HCT116 (cell line): ENCODE results near the gene LRRC4C. TPM values are rescaled to one million over a fixed set of nuclear protein-coding genes. Genes with fewer than 3 reads are reported as not detected.

Source experiments
- ATAC-seq: fragments of 200-7000 bp; cut with Tn5 transposase; 2 replicates; pipeline ENCODE4 v1.9.1; 2020; ENCODE audit warnings: mild to moderate bottlenecking, moderate library complexity
- BruUV-seq: library from RNA; stranded (reverse); fragments of 400-500 nt; replicated peaks from 2 replicates; lab custom pipeline; 2021; lab: Mats Ljungman, UMichigan
- CTCF ChIA-PET: fragments of 300-600 bp; sonication (Branson Sonifier 250); formaldehyde crosslinking; loops from one replicate; lab custom pipeline; 2021; ENCODE audit warnings: antibody characterized with exemption; lab: Charles Lee
- POLR2A ChIA-PET: fragments of 300-600, 350-600 bp; sonication (Branson Sonifier 250); formaldehyde crosslinking; loops from one replicate; lab custom pipeline; 2021; ENCODE audit warnings: antibody characterized with exemption; lab: Charles Lee
- RAD21 ChIA-PET, 2 experiments: fragments of 300-600 bp; sonication (Branson Sonifier 250); formaldehyde crosslinking; loops; one replicate each; lab custom pipeline; 2023; ENCODE audit warnings: low total read pairs in 2 of 2; ENCODE audit not compliant: uncharacterized antibody in 2 of 2, unreplicated experiment in 2 of 2, low non-redundant PET in 1 of 2; lab: Charles Lee
- DNase-seq: peaks from one replicate; pipeline ENCODE4 v3.0.0-alpha.2; 2010; ENCODE audit warnings: low read depth, low spot score
- H2AFZ ChIP-seq: fragments of 200-600 bp; shearing (Covaris generic), sonication (generic); 2 replicates; pipeline ENCODE4 v1.6.1; 2017; ENCODE audit warnings: low read depth, mixed run types, mixed read lengths, antibody characterized with exemption, low read length; ENCODE audit not compliant: poor library complexity, severe bottlenecking
- H3K27ac ChIP-seq: 2 replicates; pipeline ENCODE4 v1.5.1; 2012; ENCODE audit warnings: low read depth, low read length
- H3K27me3 ChIP-seq: fragments of 200-600 bp; sonication (generic); 2 replicates; pipeline ENCODE4 v1.6.1; 2016; ENCODE audit warnings: mixed run types, low read length, mixed read lengths; ENCODE audit not compliant: insufficient read depth
- H3K36me3 ChIP-seq, 2 experiments: fragments of 200-500 bp in 1 of 2; fragments of 200-600 bp in 1 of 2; sonication (Bioruptor generic) in 1 of 2; sonication (generic) in 1 of 2; 2 replicates each; pipeline versions ENCODE4 v1.5.1 to v1.6.1; 2014 to 2016; ENCODE audit warnings: low read length in 2 of 2, inconsistent platforms in 1 of 2, mixed read lengths in 1 of 2, mixed run types in 1 of 2; ENCODE audit not compliant: insufficient read depth in 2 of 2, control insufficient read depth in 1 of 2
- H3K4me1 ChIP-seq, 2 experiments: fragments of 200-600 bp in 1 of 2; sonication (generic) in 1 of 2; 2 replicates each; pipeline versions ENCODE4 v1.5.1 to v1.6.1; 2012 to 2017; ENCODE audit warnings: low read length in 2 of 2, inconsistent platforms in 1 of 2, mild to moderate bottlenecking in 1 of 2, mixed read lengths in 1 of 2, mixed run types in 1 of 2, moderate library complexity in 1 of 2; ENCODE audit not compliant: insufficient read depth in 2 of 2, control insufficient read depth in 1 of 2
- H3K4me2 ChIP-seq: fragments of 200-600 bp; sonication (generic); 2 replicates; pipeline ENCODE4 v1.6.1; 2017; ENCODE audit warnings: mixed run types, low read length, mixed read lengths
- H3K4me3 ChIP-seq, 2 experiments: fragments of 200-600 bp in 1 of 2; sonication (generic) in 1 of 2; replicated peaks in 1 of 2; 2 replicates each; pipeline ENCODE4 v1.5.1; 2011 to 2016; ENCODE audit warnings: low read length in 2 of 2, control low read depth in 1 of 2, low read depth in 1 of 2, mild to moderate bottlenecking in 1 of 2, mixed read lengths in 1 of 2, mixed run types in 1 of 2
- H3K79me2 ChIP-seq: fragments of 200-600 bp; sonication (generic); 2 replicates; pipeline ENCODE4 v1.6.1; 2017; ENCODE audit warnings: mild to moderate bottlenecking, mixed run types, low read length, moderate library complexity, mixed read lengths; ENCODE audit not compliant: insufficient read depth
- H3K9ac ChIP-seq: fragments of 200-600 bp; sonication (generic); 2 replicates; pipeline ENCODE4 v1.6.1; 2016; ENCODE audit warnings: low read length, mixed read lengths
- H3K9me2 ChIP-seq: fragments of 200-600 bp; sonication (generic), shearing (Covaris generic); 2 replicates; pipeline ENCODE4 v1.6.1; 2017; ENCODE audit warnings: mixed run types, mild to moderate bottlenecking, moderate library complexity; ENCODE audit not compliant: insufficient read depth
- H3K9me3 ChIP-seq, 2 experiments: fragments of 200-500 bp in 1 of 2; fragments of 200-600 bp in 1 of 2; sonication (Bioruptor generic) in 1 of 2; sonication (generic) in 1 of 2; 2 replicates each; pipeline ENCODE4 v1.6.1; 2014 to 2017; ENCODE audit warnings: low read length in 2 of 2, mixed read lengths in 2 of 2, inconsistent platforms in 1 of 2, low read depth in 1 of 2, mild to moderate bottlenecking in 1 of 2, mixed run types in 1 of 2, moderate library complexity in 1 of 2; ENCODE audit not compliant: control insufficient read depth in 1 of 2, insufficient read depth in 1 of 2
- H4K20me1 ChIP-seq: fragments of 200-600 bp; sonication (generic), shearing (Covaris generic); 2 replicates; pipeline ENCODE4 v1.6.1; 2017; ENCODE audit warnings: mixed run types, mild to moderate bottlenecking, moderate library complexity; ENCODE audit not compliant: insufficient read depth
- ATF3 ChIP-seq: IDR thresholded peaks from 2 replicates; pipeline ENCODE4 v1.6.1; 2012
- EGR1 ChIP-seq: IDR thresholded peaks from 2 replicates; pipeline ENCODE4 v1.6.1; 2012; ENCODE audit warnings: low read depth
- MAX ChIP-seq: IDR thresholded peaks from 2 replicates; pipeline ENCODE4 v1.6.1; 2012
- POLR2A ChIP-seq: IDR thresholded peaks from 2 replicates; pipeline ENCODE4 v1.7.0; 2011; ENCODE audit warnings: borderline replicate concordance; ENCODE audit not compliant: insufficient read depth, insufficient read length; ENCODE audit errors: extremely low read depth
- POLR2AphosphoS5 ChIP-seq: IDR thresholded peaks from 2 replicates; pipeline ENCODE4 v1.6.1; 2011; ENCODE audit warnings: mild to moderate bottlenecking, low read depth, low read length, moderate library complexity
- YY1 ChIP-seq: IDR thresholded peaks from 2 replicates; pipeline ENCODE4 v1.6.1; 2011; ENCODE audit warnings: low read length, low read depth, moderate library complexity, mild to moderate bottlenecking; ENCODE audit not compliant: insufficient replicate concordance; ENCODE audit errors: extremely low read depth
- ZBTB33 ChIP-seq: IDR thresholded peaks from 2 replicates; pipeline ENCODE4 v1.6.1; 2011; ENCODE audit warnings: mild to moderate bottlenecking, low read length, moderate library complexity; ENCODE audit not compliant: insufficient replicate concordance; ENCODE audit errors: extremely low read depth
- intact Hi-C: fragments of 100-400 bp; cut with micrococcal nuclease; formaldehyde crosslinking; loops from 2 replicates; pipeline ENCODE4 v1.10.0; 2022
- total RNA-seq: library from RNA; stranded (reverse); gene quantifications from one replicate; pipeline ENCODE4 v1.2.1, GENCODE V29; 2021; ENCODE audit not compliant: unreplicated experiment

Gene LRRC4C
- total RNA-seq, 1 experiment from 2014 or later: not detected

- Histone ChIP-seq H3K4me2 (no peak overlapping the region), H3K36me3 (no peaks in the 10 kb centered on the region), H3K4me3 (no peak overlapping the region), H3K9me3 (no peaks in the 10 kb centered on the region; a peak in 1 of 4 replicates), H3K9ac (no peak overlapping the region), H3K4me1 (no peaks in the 10 kb centered on the region), H3K27me3 (no peaks in the 10 kb centered on the region), H3K9me2 (no peaks in the 10 kb centered on the region), H3K79me2 (no peaks in the 10 kb centered on the region), H3K27ac (no peak overlapping the region), H2AFZ (no peak overlapping the region), H4K20me1 (no peaks in the 10 kb centered on the region)
- no peak for DNase-seq
- TF ChIP-seq POLR2AphosphoS5 (no peak), POLR2A (no peak), EGR1 (no peak), ATF3 (no peak), YY1 (no peak)
- no peak for ATAC-seq
- RAD21 ChIA-PET: no interaction called here
- POLR2A ChIA-PET: no interaction called here
- intact Hi-C loops: no loop called here
- CTCF ChIA-PET: no interaction called here
- BruUV-seq: no TSS peak
Observed at GRCh38 chr11:40166892-40167291, 1292.6 kb downstream of the LRRC4C start.

- H3K9me2 ChIP-seq: no peaks in the 10 kb centered on the region
- H3K27ac ChIP-seq: no peak overlapping the region
- H3K79me2 ChIP-seq: no peaks in the 10 kb centered on the region
- H3K4me3 ChIP-seq: no peak overlapping the region
- ChIA-PET CTCF (no interaction called here), RAD21 (no interaction called here), POLR2A (no interaction called here)
- peaks cover 5 to 8% of the 10 kb centered on the region in 2 experiments; a peak in 2 of 4 replicates for H3K9me3 ChIP-seq
- no peak for TF ChIP-seq ZBTB33
- no peak for TF ChIP-seq MAX
- H3K4me1 ChIP-seq: no peaks in the 10 kb centered on the region
- no peaks in the 10 kb centered on the region for H4K20me1 ChIP-seq
- no peak overlapping the region for H3K4me2 ChIP-seq
- no peak overlapping the region for H3K9ac ChIP-seq
- intact Hi-C loops: no loop called here
- DNase-seq (no peak), ATAC-seq (no peak)
- H3K36me3 ChIP-seq: no peaks in the 10 kb centered on the region
- no peaks in the 10 kb centered on the region for H3K27me3 ChIP-seq
- no peak overlapping the region for H2AFZ ChIP-seq
- no TSS peak for BruUV-seq
Observed at GRCh38 chr11:40162901-40163883, 1296.3 kb downstream of the LRRC4C start.
